GM23338 (cell line): Measurements from ENCODE around the gene KCNK1. TPM values are rescaled to one million over a fixed set of nuclear protein-coding genes. Genes with fewer than 3 reads are reported as not detected.

ENCODE experiments used
- ATAC-seq: fragments of 200-7000 bp; cut with Tn5 transposase; 3 replicates; pipeline ENCODE4 v1.9.1; 2020
- DNase-seq: peaks from one replicate; pipeline ENCODE4 v3.0.0-alpha.2; 2015; ENCODE audit warnings: low spot score
- H2AFZ ChIP-seq: fragments of 200-600 bp; sonication (generic); 2 replicates; pipeline ENCODE4 v1.8.0; 2016; ENCODE audit warnings: antibody characterized with exemption, mild to moderate bottlenecking, moderate library complexity
- H3F3A ChIP-seq: fragments of 200-600 bp; sonication (generic); replicated peaks from 2 replicates; pipeline ENCODE4 v1.8.0; 2017; ENCODE audit warnings: antibody characterized with exemption, mixed run types, low read depth
- H3K27ac ChIP-seq: fragments of 200-600 bp; sonication (generic); 2 replicates; pipeline ENCODE4 v1.6.1; 2016; ENCODE audit warnings: low read depth
- H3K27me3 ChIP-seq: fragments of 200-600 bp; sonication (generic); 2 replicates; pipeline ENCODE4 v1.8.0; 2016; ENCODE audit warnings: mild to moderate bottlenecking, mixed run types, moderate library complexity; ENCODE audit not compliant: insufficient read depth
- H3K36me3 ChIP-seq: fragments of 200-600 bp; sonication (generic); 2 replicates; pipeline ENCODE4 v1.8.0; 2016; ENCODE audit warnings: mild to moderate bottlenecking; ENCODE audit not compliant: insufficient read depth
- H3K4me1 ChIP-seq: fragments of 200-600 bp; sonication (generic); 2 replicates; pipeline ENCODE4 v1.8.0; 2016; ENCODE audit warnings: mild to moderate bottlenecking, moderate library complexity; ENCODE audit not compliant: insufficient read depth
- H3K4me2 ChIP-seq: fragments of 200-600 bp; sonication (generic); 2 replicates; pipeline ENCODE4 v1.7.1; 2017; ENCODE audit warnings: mixed run types
- H3K4me3 ChIP-seq: fragments of 200-600 bp; sonication (generic); 2 replicates; pipeline ENCODE4 v1.6.1; 2016; ENCODE audit warnings: mixed run types
- H3K79me2 ChIP-seq: fragments of 200-600 bp; sonication (generic); replicated peaks from 2 replicates; pipeline ENCODE4 v1.8.0; 2017; ENCODE audit warnings: mild to moderate bottlenecking; ENCODE audit not compliant: insufficient read depth
- H3K9me2 ChIP-seq: fragments of 200-600 bp; sonication (generic); 2 replicates; pipeline ENCODE4 v1.8.0; 2017; ENCODE audit not compliant: insufficient read depth
- H4K20me1 ChIP-seq: fragments of 200-600 bp; sonication (generic); replicated peaks from 2 replicates; pipeline ENCODE4 v1.8.0; 2017; ENCODE audit warnings: mild to moderate bottlenecking; ENCODE audit not compliant: insufficient read depth
- H3K27ac Mint-ChIP-seq: 2 replicates; pipeline ENCODE4 v1.8.0; 2020; ENCODE audit warnings: inconsistent platforms, mild to moderate bottlenecking, moderate library complexity, mixed read lengths
- H3K27me3 Mint-ChIP-seq: 3 replicates; pipeline ENCODE4 v1.8.0; 2022; ENCODE audit warnings: low read depth, mild to moderate bottlenecking, moderate library complexity, mixed read lengths, inconsistent platforms; ENCODE audit not compliant: insufficient read depth, poor library complexity
- H3K36me3 Mint-ChIP-seq: 3 replicates; pipeline ENCODE4 v1.8.0; 2021; ENCODE audit warnings: low read depth, mild to moderate bottlenecking, inconsistent platforms, moderate library complexity, mixed read lengths
- H3K4me1 Mint-ChIP-seq: 3 replicates; pipeline ENCODE4 v1.8.0; 2020; ENCODE audit warnings: mild to moderate bottlenecking, inconsistent platforms, mixed read lengths
- H3K4me3 Mint-ChIP-seq: 3 replicates; pipeline ENCODE4 v1.8.0; 2021; ENCODE audit warnings: moderate library complexity, mild to moderate bottlenecking, inconsistent platforms, mixed read lengths
- H3K9me3 Mint-ChIP-seq: 3 replicates; pipeline ENCODE4 v1.8.0; 2020; ENCODE audit warnings: moderate library complexity, mild to moderate bottlenecking, inconsistent platforms, mixed read lengths
- CREB1 ChIP-seq: fragments of 250-450 bp; sonication (Bioruptor Pico); IDR thresholded peaks from 2 replicates; pipeline ENCODE4 v1.5.0; 2020; ENCODE audit warnings: low read depth, mild to moderate bottlenecking, moderate library complexity
- EZH2 ChIP-seq: fragments of 200-600 bp; sonication (generic); IDR thresholded peaks from one replicate; pipeline ENCODE4 v1.8.0; 2017; ENCODE audit warnings: antibody characterized with exemption, mild to moderate bottlenecking, low read depth; ENCODE audit not compliant: unreplicated experiment
- EZH2phosphoT487 ChIP-seq: fragments of 200-600 bp; sonication (generic); IDR thresholded peaks from one replicate; pipeline ENCODE4 v1.8.1; 2018; ENCODE audit warnings: antibody characterized with exemption; ENCODE audit not compliant: unreplicated experiment
- JUNB ChIP-seq: IDR thresholded peaks from one replicate; pipeline ENCODE4 v1.6.1; 2016; ENCODE audit warnings: antibody characterized with exemption; ENCODE audit not compliant: unreplicated experiment
- NANOG ChIP-seq: IDR thresholded peaks from 2 replicates; pipeline ENCODE4 v1.6.1; 2016; ENCODE audit warnings: antibody characterized with exemption, borderline replicate concordance
- POLR2AphosphoS5 ChIP-seq: IDR thresholded peaks from 2 replicates; pipeline ENCODE4 v1.6.1; 2016; ENCODE audit warnings: antibody characterized with exemption, low read depth
- STAT1 ChIP-seq: IDR thresholded peaks from one replicate; pipeline ENCODE4 v1.6.1; 2016; ENCODE audit warnings: antibody characterized with exemption; ENCODE audit not compliant: unreplicated experiment
- ZNF114 ChIP-seq: fragments of 250-450 bp; sonication (Bioruptor Pico); IDR thresholded peaks from 2 replicates; pipeline ENCODE4 v1.5.0; 2020; ENCODE audit warnings: mild to moderate bottlenecking, moderate library complexity
- ZNF331 ChIP-seq: fragments of 250-450 bp; sonication (Bioruptor Pico); IDR thresholded peaks from 2 replicates; pipeline ENCODE4 v1.5.0; 2020; ENCODE audit warnings: low read depth, mild to moderate bottlenecking, moderate library complexity
- polyA plus RNA-seq: library from polyadenylated mRNA; unstranded; fragments of >200 nt; fragmentation: Nextera tagmentation; extraction: Ambion mirVana; gene quantifications from 2 replicates; pipeline ENCODE4 v1.2.1, GENCODE V29; 2016
- total RNA-seq: library from RNA; depleted of rRNA; stranded (reverse); fragments of >200 nt; shearing (Covaris generic); gene quantifications from 2 replicates; pipeline ENCODE4 v1.2.3, GENCODE V29; 2014
- TF ChIP-seq, protein P1 (sequence below): IDR thresholded peaks from one replicate; pipeline ENCODE4 v1.6.1; 2018; ENCODE audit warnings: antibody characterized with exemption; ENCODE audit not compliant: unreplicated experiment
- TF ChIP-seq, protein P2 (sequence below): IDR thresholded peaks from 2 replicates; pipeline ENCODE4 v1.6.1; 2016; ENCODE audit warnings: antibody characterized with exemption
- TF ChIP-seq, protein P3 (sequence below): fragments of 250-450 bp; sonication (Bioruptor Pico); IDR thresholded peaks from 2 replicates; pipeline ENCODE4 v1.5.0; 2020; ENCODE audit warnings: mild to moderate bottlenecking, moderate library complexity
- TF ChIP-seq, protein P4 (sequence below), 2 experiments: fragments of 200-600 bp in 1 of 2; sonication (generic) in 1 of 2; conservative IDR thresholded peaks; 2 replicates each; pipeline versions ENCODE4 v1.5.1 to v1.6.1; 2016 to 2017; ENCODE audit warnings: antibody characterized with exemption in 2 of 2, low read depth in 2 of 2, mild to moderate bottlenecking in 2 of 2, moderate library complexity in 1 of 2

Gene KCNK1
- total and polyA plus RNA-seq, 2 experiments from 2014 or later = 10.1 to 12.7 TPM

DNA sequence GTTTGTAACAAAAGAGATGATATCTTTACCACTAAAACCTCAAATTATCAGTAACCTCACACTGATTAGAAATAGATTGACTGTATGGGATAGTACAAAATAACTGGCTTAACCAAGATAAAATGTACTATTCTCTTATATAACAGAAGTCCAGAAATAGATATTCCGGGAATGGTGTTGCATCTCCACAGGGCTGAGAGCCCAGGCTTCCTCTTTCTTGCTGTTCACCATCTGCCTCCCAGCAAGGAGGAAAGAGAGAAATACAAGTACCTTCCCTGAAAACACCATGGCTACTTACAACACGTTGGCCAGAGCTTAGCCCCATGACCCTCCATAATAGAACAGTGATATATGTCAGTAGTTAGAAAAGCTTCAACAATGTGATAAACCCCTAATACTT lies 47.0 kb upstream of the KCNK1 start:
- DNase-seq = no peak
- no peak overlapping the region for H3K27ac Mint-ChIP-seq
- no peaks in the 10 kb centered on the region for H3K27me3 ChIP-seq
- peaks cover 5% of the 10 kb centered on the region; the same call in 1 of the 3 replicates for H3K9me3 Mint-ChIP-seq
- H3K4me1 ChIP-seq = no peaks in the 10 kb centered on the region
- H3K4me1 Mint-ChIP-seq = no peaks in the 10 kb centered on the region
- no peak overlapping the region for H3K4me3 ChIP-seq
- H3K36me3 ChIP-seq = no peaks in the 10 kb centered on the region
- no peaks in the 10 kb centered on the region for H3K27me3 Mint-ChIP-seq
- H3K4me2 ChIP-seq = no peak overlapping the region
- H3K27ac ChIP-seq = no peak overlapping the region
- H3K4me3 Mint-ChIP-seq = no peak overlapping the region
- H4K20me1 ChIP-seq = no peaks in the 10 kb centered on the region
- no peaks in the 10 kb centered on the region for H3K9me2 ChIP-seq
- no peaks in the 10 kb centered on the region for H3K79me2 ChIP-seq
- ATAC-seq = no peak
- TF ChIP-seq NANOG (no peak), ZNF114 (no peak), POLR2AphosphoS5 (no peak), JUNB (no peak), STAT1 (no peak), EZH2phosphoT487 (no peak), CREB1 (no peak), EZH2 (no peak), ZNF331 (no peak)
- TF ChIP-seq, protein P1, sequence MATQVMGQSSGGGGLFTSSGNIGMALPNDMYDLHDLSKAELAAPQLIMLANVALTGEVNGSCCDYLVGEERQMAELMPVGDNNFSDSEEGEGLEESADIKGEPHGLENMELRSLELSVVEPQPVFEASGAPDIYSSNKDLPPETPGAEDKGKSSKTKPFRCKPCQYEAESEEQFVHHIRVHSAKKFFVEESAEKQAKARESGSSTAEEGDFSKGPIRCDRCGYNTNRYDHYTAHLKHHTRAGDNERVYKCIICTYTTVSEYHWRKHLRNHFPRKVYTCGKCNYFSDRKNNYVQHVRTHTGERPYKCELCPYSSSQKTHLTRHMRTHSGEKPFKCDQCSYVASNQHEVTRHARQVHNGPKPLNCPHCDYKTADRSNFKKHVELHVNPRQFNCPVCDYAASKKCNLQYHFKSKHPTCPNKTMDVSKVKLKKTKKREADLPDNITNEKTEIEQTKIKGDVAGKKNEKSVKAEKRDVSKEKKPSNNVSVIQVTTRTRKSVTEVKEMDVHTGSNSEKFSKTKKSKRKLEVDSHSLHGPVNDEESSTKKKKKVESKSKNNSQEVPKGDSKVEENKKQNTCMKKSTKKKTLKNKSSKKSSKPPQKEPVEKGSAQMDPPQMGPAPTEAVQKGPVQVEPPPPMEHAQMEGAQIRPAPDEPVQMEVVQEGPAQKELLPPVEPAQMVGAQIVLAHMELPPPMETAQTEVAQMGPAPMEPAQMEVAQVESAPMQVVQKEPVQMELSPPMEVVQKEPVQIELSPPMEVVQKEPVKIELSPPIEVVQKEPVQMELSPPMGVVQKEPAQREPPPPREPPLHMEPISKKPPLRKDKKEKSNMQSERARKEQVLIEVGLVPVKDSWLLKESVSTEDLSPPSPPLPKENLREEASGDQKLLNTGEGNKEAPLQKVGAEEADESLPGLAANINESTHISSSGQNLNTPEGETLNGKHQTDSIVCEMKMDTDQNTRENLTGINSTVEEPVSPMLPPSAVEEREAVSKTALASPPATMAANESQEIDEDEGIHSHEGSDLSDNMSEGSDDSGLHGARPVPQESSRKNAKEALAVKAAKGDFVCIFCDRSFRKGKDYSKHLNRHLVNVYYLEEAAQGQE = no peak
- TF ChIP-seq, protein P2, sequence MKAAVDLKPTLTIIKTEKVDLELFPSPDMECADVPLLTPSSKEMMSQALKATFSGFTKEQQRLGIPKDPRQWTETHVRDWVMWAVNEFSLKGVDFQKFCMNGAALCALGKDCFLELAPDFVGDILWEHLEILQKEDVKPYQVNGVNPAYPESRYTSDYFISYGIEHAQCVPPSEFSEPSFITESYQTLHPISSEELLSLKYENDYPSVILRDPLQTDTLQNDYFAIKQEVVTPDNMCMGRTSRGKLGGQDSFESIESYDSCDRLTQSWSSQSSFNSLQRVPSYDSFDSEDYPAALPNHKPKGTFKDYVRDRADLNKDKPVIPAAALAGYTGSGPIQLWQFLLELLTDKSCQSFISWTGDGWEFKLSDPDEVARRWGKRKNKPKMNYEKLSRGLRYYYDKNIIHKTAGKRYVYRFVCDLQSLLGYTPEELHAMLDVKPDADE = no peak
- TF ChIP-seq, protein P3, sequence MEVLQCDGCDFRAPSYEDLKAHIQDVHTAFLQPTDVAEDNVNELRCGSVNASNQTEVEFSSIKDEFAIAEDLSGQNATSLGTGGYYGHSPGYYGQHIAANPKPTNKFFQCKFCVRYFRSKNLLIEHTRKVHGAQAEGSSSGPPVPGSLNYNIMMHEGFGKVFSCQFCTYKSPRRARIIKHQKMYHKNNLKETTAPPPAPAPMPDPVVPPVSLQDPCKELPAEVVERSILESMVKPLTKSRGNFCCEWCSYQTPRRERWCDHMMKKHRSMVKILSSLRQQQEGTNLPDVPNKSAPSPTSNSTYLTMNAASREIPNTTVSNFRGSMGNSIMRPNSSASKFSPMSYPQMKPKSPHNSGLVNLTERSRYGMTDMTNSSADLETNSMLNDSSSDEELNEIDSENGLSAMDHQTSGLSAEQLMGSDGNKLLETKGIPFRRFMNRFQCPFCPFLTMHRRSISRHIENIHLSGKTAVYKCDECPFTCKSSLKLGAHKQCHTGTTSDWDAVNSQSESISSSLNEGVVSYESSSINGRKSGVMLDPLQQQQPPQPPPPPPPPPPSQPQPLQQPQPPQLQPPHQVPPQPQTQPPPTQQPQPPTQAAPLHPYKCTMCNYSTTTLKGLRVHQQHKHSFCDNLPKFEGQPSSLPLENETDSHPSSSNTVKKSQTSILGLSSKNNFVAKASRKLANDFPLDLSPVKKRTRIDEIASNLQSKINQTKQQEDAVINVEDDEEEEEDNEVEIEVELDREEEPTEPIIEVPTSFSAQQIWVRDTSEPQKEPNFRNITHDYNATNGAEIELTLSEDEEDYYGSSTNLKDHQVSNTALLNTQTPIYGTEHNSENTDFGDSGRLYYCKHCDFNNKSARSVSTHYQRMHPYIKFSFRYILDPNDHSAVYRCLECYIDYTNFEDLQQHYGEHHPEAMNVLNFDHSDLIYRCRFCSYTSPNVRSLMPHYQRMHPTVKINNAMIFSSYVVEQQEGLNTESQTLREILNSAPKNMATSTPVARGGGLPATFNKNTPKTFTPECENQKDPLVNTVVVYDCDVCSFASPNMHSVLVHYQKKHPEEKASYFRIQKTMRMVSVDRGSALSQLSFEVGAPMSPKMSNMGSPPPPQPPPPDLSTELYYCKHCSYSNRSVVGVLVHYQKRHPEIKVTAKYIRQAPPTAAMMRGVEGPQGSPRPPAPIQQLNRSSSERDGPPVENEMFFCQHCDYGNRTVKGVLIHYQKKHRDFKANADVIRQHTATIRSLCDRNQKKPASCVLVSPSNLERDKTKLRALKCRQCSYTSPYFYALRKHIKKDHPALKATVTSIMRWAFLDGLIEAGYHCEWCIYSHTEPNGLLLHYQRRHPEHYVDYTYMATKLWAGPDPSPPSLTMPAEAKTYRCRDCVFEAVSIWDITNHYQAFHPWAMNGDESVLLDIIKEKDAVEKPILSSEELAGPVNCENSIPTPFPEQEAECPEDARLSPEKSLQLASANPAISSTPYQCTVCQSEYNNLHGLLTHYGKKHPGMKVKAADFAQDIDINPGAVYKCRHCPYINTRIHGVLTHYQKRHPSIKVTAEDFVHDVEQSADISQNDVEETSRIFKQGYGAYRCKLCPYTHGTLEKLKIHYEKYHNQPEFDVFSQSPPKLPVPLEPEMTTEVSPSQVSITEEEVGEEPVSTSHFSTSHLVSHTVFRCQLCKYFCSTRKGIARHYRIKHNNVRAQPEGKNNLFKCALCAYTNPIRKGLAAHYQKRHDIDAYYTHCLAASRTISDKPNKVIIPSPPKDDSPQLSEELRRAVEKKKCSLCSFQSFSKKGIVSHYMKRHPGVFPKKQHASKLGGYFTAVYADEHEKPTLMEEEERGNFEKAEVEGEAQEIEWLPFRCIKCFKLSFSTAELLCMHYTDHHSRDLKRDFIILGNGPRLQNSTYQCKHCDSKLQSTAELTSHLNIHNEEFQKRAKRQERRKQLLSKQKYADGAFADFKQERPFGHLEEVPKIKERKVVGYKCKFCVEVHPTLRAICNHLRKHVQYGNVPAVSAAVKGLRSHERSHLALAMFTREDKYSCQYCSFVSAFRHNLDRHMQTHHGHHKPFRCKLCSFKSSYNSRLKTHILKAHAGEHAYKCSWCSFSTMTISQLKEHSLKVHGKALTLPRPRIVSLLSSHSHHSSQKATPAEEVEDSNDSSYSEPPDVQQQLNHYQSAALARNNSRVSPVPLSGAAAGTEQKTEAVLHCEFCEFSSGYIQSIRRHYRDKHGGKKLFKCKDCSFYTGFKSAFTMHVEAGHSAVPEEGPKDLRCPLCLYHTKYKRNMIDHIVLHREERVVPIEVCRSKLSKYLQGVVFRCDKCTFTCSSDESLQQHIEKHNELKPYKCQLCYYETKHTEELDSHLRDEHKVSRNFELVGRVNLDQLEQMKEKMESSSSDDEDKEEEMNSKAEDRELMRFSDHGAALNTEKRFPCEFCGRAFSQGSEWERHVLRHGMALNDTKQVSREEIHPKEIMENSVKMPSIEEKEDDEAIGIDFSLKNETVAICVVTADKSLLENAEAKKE (CRISPR knock-in tag) = no peak
- TF ChIP-seq, protein P4, sequence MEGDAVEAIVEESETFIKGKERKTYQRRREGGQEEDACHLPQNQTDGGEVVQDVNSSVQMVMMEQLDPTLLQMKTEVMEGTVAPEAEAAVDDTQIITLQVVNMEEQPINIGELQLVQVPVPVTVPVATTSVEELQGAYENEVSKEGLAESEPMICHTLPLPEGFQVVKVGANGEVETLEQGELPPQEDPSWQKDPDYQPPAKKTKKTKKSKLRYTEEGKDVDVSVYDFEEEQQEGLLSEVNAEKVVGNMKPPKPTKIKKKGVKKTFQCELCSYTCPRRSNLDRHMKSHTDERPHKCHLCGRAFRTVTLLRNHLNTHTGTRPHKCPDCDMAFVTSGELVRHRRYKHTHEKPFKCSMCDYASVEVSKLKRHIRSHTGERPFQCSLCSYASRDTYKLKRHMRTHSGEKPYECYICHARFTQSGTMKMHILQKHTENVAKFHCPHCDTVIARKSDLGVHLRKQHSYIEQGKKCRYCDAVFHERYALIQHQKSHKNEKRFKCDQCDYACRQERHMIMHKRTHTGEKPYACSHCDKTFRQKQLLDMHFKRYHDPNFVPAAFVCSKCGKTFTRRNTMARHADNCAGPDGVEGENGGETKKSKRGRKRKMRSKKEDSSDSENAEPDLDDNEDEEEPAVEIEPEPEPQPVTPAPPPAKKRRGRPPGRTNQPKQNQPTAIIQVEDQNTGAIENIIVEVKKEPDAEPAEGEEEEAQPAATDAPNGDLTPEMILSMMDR (conservative IDR thresholded peaks at IDR 0.05; ENCODE audit: low read depth in 2 of 2) = no peak
- no peaks in the 10 kb centered on the region for H3F3A ChIP-seq
- no peaks in the 10 kb centered on the region for H3K36me3 Mint-ChIP-seq
- no peak overlapping the region for H2AFZ ChIP-seq
